Esophagus (tissue), 2 donors: ENCODE results near the gene C1orf50. TPM values are rescaled to one million over a fixed set of nuclear protein-coding genes. Genes with fewer than 3 reads are reported as not detected.

Experiments used
- H3K27ac ChIP-seq, 2 donors: one replicate each; pipeline ENCODE4 v1.5.1; 2013; ENCODE audit warnings: low read depth in 2 of 2, mild to moderate bottlenecking in 2 of 2, inconsistent platforms in 1 of 2, low read length in 1 of 2, moderate library complexity in 1 of 2
- H3K27me3 ChIP-seq, 2 donors: one replicate each; pipeline ENCODE4 v1.6.1; 2013; ENCODE audit warnings: low read length in 2 of 2, control low read depth in 1 of 2, mild to moderate bottlenecking in 1 of 2; ENCODE audit not compliant: insufficient read depth in 2 of 2, control insufficient read depth in 1 of 2
- H3K36me3 ChIP-seq, 2 donors: one replicate each; pipeline ENCODE4 v1.6.1; 2013; ENCODE audit warnings: low read length in 1 of 2; ENCODE audit not compliant: control insufficient read depth in 2 of 2, insufficient read depth in 2 of 2
- H3K4me1 ChIP-seq, 2 donors: one replicate each; pipeline ENCODE4 v1.6.1; 2013; ENCODE audit warnings: low read length in 1 of 2; ENCODE audit not compliant: control insufficient read depth in 2 of 2, insufficient read depth in 2 of 2
- H3K4me3 ChIP-seq, 2 donors: one replicate each; pipeline ENCODE4 v1.5.1; 2013; ENCODE audit warnings: low read length in 2 of 2, mild to moderate bottlenecking in 2 of 2, low read depth in 1 of 2, moderate library complexity in 1 of 2
- H3K9me3 ChIP-seq, 2 donors: one replicate each; pipeline ENCODE4 v1.6.1; 2013; ENCODE audit warnings: mild to moderate bottlenecking in 2 of 2, low read depth in 1 of 2, low read length in 1 of 2, moderate library complexity in 1 of 2; ENCODE audit not compliant: control insufficient read depth in 2 of 2, insufficient read depth in 1 of 2
- WGBS, 2 donors: extraction: QIAGEN DNeasy Blood & Tissue Kit; methylation state at CpG; one replicate each; pipeline ENCODE4 v1.1.7; 2013; 5-methylcytosine and 5-hydroxymethylcytosine counted together
- polyA plus RNA-seq, 2 donors: library from polyadenylated mRNA; stranded (reverse); fragments of 200-250 nt; gene quantifications; one replicate each; pipeline ENCODE4 v1.2.3, GENCODE V29; 2013
- donor health status: healthy with polysubstance abuse.
- donor health status: Bipolar disorder and iron deficiency.

The C1orf50 gene
- polyA plus RNA-seq, 2 donors, result 2.5 to 3.8 TPM

- no peaks in the 10 kb centered on the region for H3K9me3 ChIP-seq
- H3K27me3 ChIP-seq, result no peaks in the 10 kb centered on the region
- no peak overlapping the region for H3K27ac ChIP-seq
- peak overlapping the region in 1 of 2 donors; percentile 89 for H3K4me3 ChIP-seq
- no peaks in the 10 kb centered on the region for H3K36me3 ChIP-seq
- no peaks in the 10 kb centered on the region for H3K4me1 ChIP-seq
- 75 to 82% methylated on average over 2 of the region's 2 CpGs for WGBS, 2 donors
Observed at GRCh38 chr1:42768172-42768571, 1.1 kb downstream of the C1orf50 start.

GRCh38 chr1:42769811-42770210 lies 2.8 kb downstream of the C1orf50 start:
- 86 to 95% methylated on average over 3 of the region's 3 CpGs for WGBS, 2 donors
- no peak overlapping the region for H3K27ac ChIP-seq

GRCh38 chr1:42773420-42773819 lies 6.4 kb downstream of the C1orf50 start:
- Histone ChIP-seq H3K36me3 (peaks cover 8 to 11% of the 10 kb centered on the region in 2 donors), H3K4me3 (no peak overlapping the region), H3K9me3 (no peaks in the 10 kb centered on the region), H3K27ac (no peak overlapping the region), H3K27me3 (no peaks in the 10 kb centered on the region), H3K4me1 (no peaks in the 10 kb centered on the region)
- 47 to 75% methylated on average over 2 of the region's 2 CpGs for WGBS, 2 donors

More at GRCh38 chr1:42769811-42770210, 2.8 kb downstream of the C1orf50 start:
- no peaks in the 10 kb centered on the region for H3K36me3 ChIP-seq
- H3K4me1 ChIP-seq, result no peaks in the 10 kb centered on the region
- no peaks in the 10 kb centered on the region for H3K27me3 ChIP-seq
- no peak overlapping the region for H3K4me3 ChIP-seq
- no peaks in the 10 kb centered on the region for H3K9me3 ChIP-seq

- WGBS, 2 donors, result 90 to 91% methylated on average over 5 of the region's 5 CpGs
- H3K27me3 ChIP-seq, result no peaks in the 10 kb centered on the region
- no peaks in the 10 kb centered on the region for H3K4me1 ChIP-seq
- peaks cover 8 to 11% of the 10 kb centered on the region in 2 donors for H3K36me3 ChIP-seq
- no peak overlapping the region for H3K27ac ChIP-seq
- H3K9me3 ChIP-seq, result no peaks in the 10 kb centered on the region
- H3K4me3 ChIP-seq, result no peak overlapping the region
Observed at GRCh38 chr1:42774928-42775526, 8.0 kb downstream of the C1orf50 start.

GRCh38 chr1:42776502-42776901 lies 9.5 kb downstream of the C1orf50 start:
- 95 to 97% methylated on average over 6 of the region's 6 CpGs for WGBS, 2 donors
- H3K27ac ChIP-seq, result no peak overlapping the region
- H3K27me3 ChIP-seq, result no peaks in the 10 kb centered on the region
- no peaks in the 10 kb centered on the region for H3K9me3 ChIP-seq
- H3K4me3 ChIP-seq, result no peak overlapping the region
- peaks cover 8 to 11% of the 10 kb centered on the region in 2 donors for H3K36me3 ChIP-seq
- no peaks in the 10 kb centered on the region for H3K4me1 ChIP-seq

- H3K36me3 ChIP-seq, result peaks cover 8 to 11% of the 10 kb centered on the region in 2 donors
- H3K27ac ChIP-seq, result no peak overlapping the region
- no peaks in the 10 kb centered on the region for H3K4me1 ChIP-seq
- no peaks in the 10 kb centered on the region for H3K27me3 ChIP-seq
- no peak overlapping the region for H3K4me3 ChIP-seq
- H3K9me3 ChIP-seq, result no peaks in the 10 kb centered on the region
Observed at GRCh38 chr1:42777852-42778251, 10.8 kb downstream of the C1orf50 start.

GRCh38 chr1:42779725-42780124 lies 12.7 kb downstream of the C1orf50 start:
- Histone ChIP-seq H3K27ac (no peak overlapping the region), H3K9me3 (no peaks in the 10 kb centered on the region), H3K27me3 (no peaks in the 10 kb centered on the region), H3K4me3 (no peak overlapping the region), H3K36me3 (peaks cover 8 to 11% of the 10 kb centered on the region in 2 donors), H3K4me1 (peaks cover 0 to under 1% of the 10 kb centered on the region in 2 donors)
- WGBS, 2 donors, result 85 to 86% methylated on average over 2 of the region's 2 CpGs

GRCh38 chr1:42780176-42780575 lies 13.1 kb downstream of the C1orf50 start:
- peaks cover 4% of the 10 kb centered on the region in 2 donors for H3K4me1 ChIP-seq
- no peak overlapping the region for H3K4me3 ChIP-seq
- H3K36me3 ChIP-seq, result peaks cover 8% of the 10 kb centered on the region in 2 donors
- no peak overlapping the region for H3K27ac ChIP-seq
- no peaks in the 10 kb centered on the region for H3K9me3 ChIP-seq
- no peaks in the 10 kb centered on the region for H3K27me3 ChIP-seq
- 98 to 100% methylated on average over 1 of the region's 1 CpG for WGBS, 2 donors

- no peak overlapping the region for H3K27ac ChIP-seq
- H3K4me1 ChIP-seq, result peaks cover 4 to 8% of the 10 kb centered on the region in 2 donors
Observed at GRCh38 chr1:42783092-42783491, 16.0 kb downstream of the C1orf50 start.

GRCh38 chr1:42784547-42784945 lies 17.5 kb downstream of the C1orf50 start:
- no peaks in the 10 kb centered on the region for H3K27me3 ChIP-seq
- H3K4me1 ChIP-seq, result peaks cover 4 to 8% of the 10 kb centered on the region in 2 donors
- H3K27ac ChIP-seq, result no peak overlapping the region
- H3K4me3 ChIP-seq, result no peak overlapping the region
- H3K9me3 ChIP-seq, result peaks cover 0 to 2% of the 10 kb centered on the region in 2 donors
- no peaks in the 10 kb centered on the region for H3K36me3 ChIP-seq
- WGBS, 2 donors, result 88 to 91% methylated on average over 18 of the region's 18 CpGs

More at GRCh38 chr1:42783092-42783491, 16.0 kb downstream of the C1orf50 start:
- Histone ChIP-seq H3K36me3 (no peaks in the 10 kb centered on the region), H3K9me3 (peaks cover 0 to 2% of the 10 kb centered on the region in 2 donors), H3K27me3 (no peaks in the 10 kb centered on the region), H3K4me3 (no peak overlapping the region)
- WGBS, 2 donors, result 95 to 97% methylated on average over 2 of the region's 2 CpGs
